Panc1 (cell line): ENCODE results near the gene TTC28. TPM values are rescaled to one million over a fixed set of nuclear protein-coding genes. Genes with fewer than 3 reads are reported as not detected.
"Not testable (repeated sequence)": the region's sequence is repeated elsewhere in the genome, so short reads cannot be mapped to it uniquely, and the experiment has no call there.

ENCODE experiments used
- ATAC-seq: fragments of 200-7000 bp; cut with Tn5 transposase; 2 replicates; pipeline ENCODE4 v1.9.1; 2020; ENCODE audit warnings: mild to moderate bottlenecking, moderate library complexity
- BruUV-seq: library from RNA; stranded (reverse); fragments of 400-500 nt; replicated peaks from 2 replicates; lab custom pipeline; 2021; lab: Mats Ljungman, UMichigan
- CTCF ChIA-PET: fragments of 300-600 bp; sonication (Branson Sonifier 250); formaldehyde crosslinking; loops from one replicate; lab custom pipeline; 2022; ENCODE audit warnings: antibody characterized with exemption; lab: Charles Lee
- POLR2A ChIA-PET: fragments of 300-600 bp; sonication (Branson Sonifier 250); formaldehyde crosslinking; loops from one replicate; lab custom pipeline; 2022; ENCODE audit warnings: antibody characterized with exemption; lab: Charles Lee
- DNase-seq: peaks from one replicate; pipeline ENCODE4 v3.0.0-alpha.2; 2010; ENCODE audit warnings: low read depth, low spot score
- H3K27ac ChIP-seq: 2 replicates; pipeline ENCODE4 v1.5.1; 2011; ENCODE audit warnings: mild to moderate bottlenecking, low read length, inconsistent platforms
- H3K27me3 ChIP-seq: fragments of 200-500 bp; sonication (Bioruptor generic); 2 replicates; pipeline ENCODE4 v1.6.0; 2014; ENCODE audit warnings: low read length, inconsistent platforms; ENCODE audit not compliant: control insufficient read depth, insufficient read depth
- H3K36me3 ChIP-seq: fragments of 200-500 bp; sonication (Bioruptor generic); 2 replicates; pipeline ENCODE4 v1.5.1; 2014; ENCODE audit warnings: inconsistent platforms, mild to moderate bottlenecking, low read length, moderate library complexity; ENCODE audit not compliant: control insufficient read depth, insufficient read depth
- H3K4me1 ChIP-seq: 2 replicates; pipeline ENCODE4 v1.5.1; 2011; ENCODE audit warnings: inconsistent platforms, mild to moderate bottlenecking, low read length, moderate library complexity; ENCODE audit not compliant: control insufficient read depth, insufficient read depth
- H3K4me3 ChIP-seq, 2 experiments: 2 replicates each; pipeline ENCODE4 v1.5.1; 2011 to 2012; ENCODE audit warnings: low read depth in 2 of 2, low read length in 2 of 2, mild to moderate bottlenecking in 2 of 2, inconsistent platforms in 1 of 2, moderate library complexity in 1 of 2
- H3K9me3 ChIP-seq: fragments of 200-500 bp; sonication (Bioruptor generic); 2 replicates; pipeline ENCODE4 v1.5.1; 2014; ENCODE audit warnings: low read depth, mild to moderate bottlenecking, inconsistent platforms, low read length, moderate library complexity; ENCODE audit not compliant: control insufficient read depth, insufficient read depth
- POLR2AphosphoS5 ChIP-seq: IDR thresholded peaks from 2 replicates; pipeline ENCODE4 v1.6.1; 2012; ENCODE audit warnings: mild to moderate bottlenecking, low read depth, low read length, moderate library complexity
- SIN3A ChIP-seq: IDR thresholded peaks from 2 replicates; pipeline ENCODE4 v1.6.1; 2012; ENCODE audit warnings: low read depth, mild to moderate bottlenecking, low read length, moderate library complexity, borderline replicate concordance; ENCODE audit not compliant: insufficient read depth
- TCF7L2 ChIP-seq: IDR thresholded peaks from 2 replicates; pipeline ENCODE4 v1.6.1; 2011; ENCODE audit warnings: mild to moderate bottlenecking, low read depth, low read length, inconsistent platforms
- in situ Hi-C: cut with HindIII; loops from 2 replicates; pipeline ENCODE4 v1.10.0; 2016; ENCODE audit warnings: low sequenced_read_pairs, low pct_unique_long_range_greater_than_20kb
- intact Hi-C: fragments of 100-400 bp; cut with micrococcal nuclease; formaldehyde crosslinking; loops from one replicate; pipeline ENCODE4 v1.10.0; 2022; ENCODE audit not compliant: unreplicated experiment
- total RNA-seq: library from RNA; stranded (reverse); gene quantifications from one replicate; pipeline ENCODE4 v1.2.1, GENCODE V29; 2021; ENCODE audit not compliant: unreplicated experiment
- TF ChIP-seq, protein P1 (sequence below), 2 experiments: IDR thresholded peaks; 2 replicates each; pipeline ENCODE4 v1.6.1; 2011 to 2012; ENCODE audit warnings: low read depth in 2 of 2, control low read depth in 1 of 2, low read length in 1 of 2, mild to moderate bottlenecking in 1 of 2, moderate library complexity in 1 of 2; ENCODE audit not compliant: insufficient read depth in 1 of 2
- TF ChIP-seq, protein P2 (sequence below): fragments of 450-650 bp; IDR thresholded peaks from 2 replicates; pipeline ENCODE4 v1.5.1; 2017; ENCODE audit warnings: mild to moderate bottlenecking

Gene TTC28
- total RNA-seq, 1 experiment from 2014 or later: 24.8 TPM

DNA sequence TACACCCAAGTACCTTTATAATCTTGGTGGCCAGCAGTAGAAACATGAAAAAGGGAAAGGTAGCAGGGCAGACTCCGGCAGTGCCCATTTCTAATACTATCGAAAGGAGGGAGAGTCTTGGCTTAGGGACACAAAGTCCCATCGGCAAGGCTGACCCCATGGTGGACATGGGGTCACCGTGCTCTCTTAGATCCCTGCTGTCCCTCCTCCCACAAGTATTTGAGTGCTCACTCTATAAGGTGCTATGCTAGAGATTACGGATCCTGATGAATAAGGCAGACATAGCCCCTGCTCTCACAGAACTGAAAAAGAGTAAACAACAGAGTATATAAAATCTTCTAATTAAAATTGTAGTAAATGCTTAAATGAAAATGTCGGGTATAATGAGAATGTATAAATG lies 588.2 kb downstream of the TTC28 start:
- TF ChIP-seq, protein P1, sequence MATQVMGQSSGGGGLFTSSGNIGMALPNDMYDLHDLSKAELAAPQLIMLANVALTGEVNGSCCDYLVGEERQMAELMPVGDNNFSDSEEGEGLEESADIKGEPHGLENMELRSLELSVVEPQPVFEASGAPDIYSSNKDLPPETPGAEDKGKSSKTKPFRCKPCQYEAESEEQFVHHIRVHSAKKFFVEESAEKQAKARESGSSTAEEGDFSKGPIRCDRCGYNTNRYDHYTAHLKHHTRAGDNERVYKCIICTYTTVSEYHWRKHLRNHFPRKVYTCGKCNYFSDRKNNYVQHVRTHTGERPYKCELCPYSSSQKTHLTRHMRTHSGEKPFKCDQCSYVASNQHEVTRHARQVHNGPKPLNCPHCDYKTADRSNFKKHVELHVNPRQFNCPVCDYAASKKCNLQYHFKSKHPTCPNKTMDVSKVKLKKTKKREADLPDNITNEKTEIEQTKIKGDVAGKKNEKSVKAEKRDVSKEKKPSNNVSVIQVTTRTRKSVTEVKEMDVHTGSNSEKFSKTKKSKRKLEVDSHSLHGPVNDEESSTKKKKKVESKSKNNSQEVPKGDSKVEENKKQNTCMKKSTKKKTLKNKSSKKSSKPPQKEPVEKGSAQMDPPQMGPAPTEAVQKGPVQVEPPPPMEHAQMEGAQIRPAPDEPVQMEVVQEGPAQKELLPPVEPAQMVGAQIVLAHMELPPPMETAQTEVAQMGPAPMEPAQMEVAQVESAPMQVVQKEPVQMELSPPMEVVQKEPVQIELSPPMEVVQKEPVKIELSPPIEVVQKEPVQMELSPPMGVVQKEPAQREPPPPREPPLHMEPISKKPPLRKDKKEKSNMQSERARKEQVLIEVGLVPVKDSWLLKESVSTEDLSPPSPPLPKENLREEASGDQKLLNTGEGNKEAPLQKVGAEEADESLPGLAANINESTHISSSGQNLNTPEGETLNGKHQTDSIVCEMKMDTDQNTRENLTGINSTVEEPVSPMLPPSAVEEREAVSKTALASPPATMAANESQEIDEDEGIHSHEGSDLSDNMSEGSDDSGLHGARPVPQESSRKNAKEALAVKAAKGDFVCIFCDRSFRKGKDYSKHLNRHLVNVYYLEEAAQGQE (IDR thresholded peaks at IDR 0.05; ENCODE audit: insufficient read depth in 1 of 2, low read depth in 2 of 2, low read length in 1 of 2): no peak
- no peak for TF ChIP-seq POLR2AphosphoS5
- no peak for TF ChIP-seq TCF7L2
- no peak for TF ChIP-seq SIN3A
- TF ChIP-seq, protein P2, sequence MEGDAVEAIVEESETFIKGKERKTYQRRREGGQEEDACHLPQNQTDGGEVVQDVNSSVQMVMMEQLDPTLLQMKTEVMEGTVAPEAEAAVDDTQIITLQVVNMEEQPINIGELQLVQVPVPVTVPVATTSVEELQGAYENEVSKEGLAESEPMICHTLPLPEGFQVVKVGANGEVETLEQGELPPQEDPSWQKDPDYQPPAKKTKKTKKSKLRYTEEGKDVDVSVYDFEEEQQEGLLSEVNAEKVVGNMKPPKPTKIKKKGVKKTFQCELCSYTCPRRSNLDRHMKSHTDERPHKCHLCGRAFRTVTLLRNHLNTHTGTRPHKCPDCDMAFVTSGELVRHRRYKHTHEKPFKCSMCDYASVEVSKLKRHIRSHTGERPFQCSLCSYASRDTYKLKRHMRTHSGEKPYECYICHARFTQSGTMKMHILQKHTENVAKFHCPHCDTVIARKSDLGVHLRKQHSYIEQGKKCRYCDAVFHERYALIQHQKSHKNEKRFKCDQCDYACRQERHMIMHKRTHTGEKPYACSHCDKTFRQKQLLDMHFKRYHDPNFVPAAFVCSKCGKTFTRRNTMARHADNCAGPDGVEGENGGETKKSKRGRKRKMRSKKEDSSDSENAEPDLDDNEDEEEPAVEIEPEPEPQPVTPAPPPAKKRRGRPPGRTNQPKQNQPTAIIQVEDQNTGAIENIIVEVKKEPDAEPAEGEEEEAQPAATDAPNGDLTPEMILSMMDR: no peak
- Histone ChIP-seq H3K36me3 (no peaks in the 10 kb centered on the region), H3K27ac (no peak overlapping the region), H3K27me3 (no peaks in the 10 kb centered on the region), H3K9me3 (no peaks in the 10 kb centered on the region), H3K4me3 (no peak overlapping the region), H3K4me1 (no peaks in the 10 kb centered on the region)
- ChIA-PET POLR2A (no interaction called here), CTCF (no interaction called here)
- intact Hi-C loops: no loop called here
- in situ Hi-C loops: no loop called here
- BruUV-seq: no TSS peak
- DNase-seq: no peak
- no peak for ATAC-seq

DNA sequence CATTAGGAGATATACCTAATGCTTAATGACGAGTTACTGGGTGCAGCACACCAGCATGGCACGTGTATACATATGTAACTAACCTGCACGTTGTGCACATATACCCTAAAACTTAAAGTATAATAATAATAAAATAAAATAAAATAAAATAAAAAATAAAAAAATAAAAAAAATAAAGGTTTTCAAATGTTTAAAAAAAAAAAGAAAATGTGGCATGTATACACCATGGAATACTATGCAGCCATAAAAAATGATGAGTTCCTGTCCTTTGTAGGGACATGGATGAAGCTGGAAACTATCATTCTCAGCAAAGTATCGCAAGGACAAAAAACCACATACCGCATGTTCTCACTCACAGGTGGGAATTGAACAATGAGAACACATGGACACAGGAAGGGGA lies 590.1 kb downstream of the TTC28 start:
- H3K27me3 ChIP-seq, intact Hi-C loops: not testable (repeated sequence)

DNA sequence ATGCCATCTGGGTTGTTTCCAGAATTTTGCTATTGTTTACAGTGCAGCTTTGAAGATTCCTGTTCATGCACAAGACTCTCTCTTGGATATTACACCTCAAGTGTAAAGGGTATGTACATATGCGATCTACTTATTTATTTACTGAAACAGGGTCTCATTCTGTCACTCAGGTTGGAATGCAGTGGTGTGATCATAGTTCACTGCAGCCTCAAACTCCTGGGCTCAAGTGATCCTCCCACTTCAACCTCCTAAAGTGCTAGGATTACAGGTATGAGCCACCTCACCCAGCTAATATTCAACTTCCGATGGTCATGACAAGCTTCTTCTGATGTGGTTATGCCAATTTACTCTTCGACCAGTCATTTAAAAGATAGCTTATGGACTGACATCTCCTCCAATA lies 602.5 kb downstream of the TTC28 start:
- DNase-seq (no peak), ATAC-seq (no peak)
- BruUV-seq: no TSS peak
- no peak overlapping the region for H3K4me3 ChIP-seq
- TF ChIP-seq, protein P1 (IDR thresholded peaks at IDR 0.05; ENCODE audit: insufficient read depth in 1 of 2, low read depth in 2 of 2, low read length in 1 of 2): no peak
- ChIA-PET CTCF (no interaction called here), POLR2A (no interaction called here)
- H3K4me1 ChIP-seq: no peaks in the 10 kb centered on the region
- intact Hi-C loops: no loop called here
- no peaks in the 10 kb centered on the region for H3K9me3 ChIP-seq
- no peaks in the 10 kb centered on the region for H3K36me3 ChIP-seq
- H3K27ac ChIP-seq: no peak overlapping the region
- in situ Hi-C loops: no loop called here
- no peaks in the 10 kb centered on the region for H3K27me3 ChIP-seq

More for the DNA sequence above, 590.1 kb downstream of the TTC28 start:
- CTCF ChIA-PET, H3K27ac ChIP-seq, DNase-seq, H3K4me3 ChIP-seq, in situ Hi-C loops, BruUV-seq, POLR2A ChIA-PET, ATAC-seq, H3K9me3 ChIP-seq, H3K4me1 ChIP-seq, H3K36me3 ChIP-seq: not testable (repeated sequence)
